NT2/D1 (cell line): ENCODE measurements around the gene PTCD1.
A peak's percentile ranks its signal among the peaks of the same experiment; 100 is the strongest.
"Not testable (repeated sequence)": the region's sequence is repeated elsewhere in the genome, so short reads cannot be mapped to it uniquely, and the experiment has no call there.

Experiments used
- DNase-seq: peaks from one replicate; pipeline ENCODE4 v3.0.0-alpha.2; 2011; ENCODE audit warnings: low read depth, low spot score
- H3K27me3 ChIP-seq: 2 replicates; pipeline ENCODE4 v1.6.0; 2011; ENCODE audit warnings: mild to moderate bottlenecking; ENCODE audit not compliant: insufficient read length, insufficient read depth
- H3K36me3 ChIP-seq: 2 replicates; pipeline ENCODE4 v1.6.1; 2011; ENCODE audit warnings: mild to moderate bottlenecking, low read length, mixed read lengths; ENCODE audit not compliant: insufficient read depth, insufficient read length
- H3K4me1 ChIP-seq: 2 replicates; pipeline ENCODE4 v1.5.1; 2011; ENCODE audit not compliant: insufficient read depth, insufficient read length
- H3K4me3 ChIP-seq: 2 replicates; pipeline ENCODE4 v1.5.1; 2011; ENCODE audit warnings: low read depth; ENCODE audit not compliant: insufficient read length
- H3K9ac ChIP-seq: 2 replicates; pipeline ENCODE4 v1.6.0; 2011; ENCODE audit warnings: low read depth; ENCODE audit not compliant: insufficient read length
- H3K9me3 ChIP-seq: 2 replicates; pipeline ENCODE4 v1.5.1; 2011; ENCODE audit warnings: mild to moderate bottlenecking, low read length; ENCODE audit not compliant: insufficient read depth
- SUZ12 ChIP-seq: IDR thresholded peaks from 2 replicates; pipeline ENCODE4 v1.6.1; 2011; ENCODE audit not compliant: insufficient read length, insufficient read depth; ENCODE audit errors: extremely low read depth
- YY1 ChIP-seq: IDR thresholded peaks from 2 replicates; pipeline ENCODE4 v1.6.1; 2011; ENCODE audit not compliant: insufficient read length, insufficient read depth
- ZNF274 ChIP-seq: IDR thresholded peaks from 2 replicates; pipeline ENCODE4 v1.6.1; 2011; ENCODE audit warnings: mild to moderate bottlenecking, low read depth, low read length

The PTCD1 gene

DNA sequence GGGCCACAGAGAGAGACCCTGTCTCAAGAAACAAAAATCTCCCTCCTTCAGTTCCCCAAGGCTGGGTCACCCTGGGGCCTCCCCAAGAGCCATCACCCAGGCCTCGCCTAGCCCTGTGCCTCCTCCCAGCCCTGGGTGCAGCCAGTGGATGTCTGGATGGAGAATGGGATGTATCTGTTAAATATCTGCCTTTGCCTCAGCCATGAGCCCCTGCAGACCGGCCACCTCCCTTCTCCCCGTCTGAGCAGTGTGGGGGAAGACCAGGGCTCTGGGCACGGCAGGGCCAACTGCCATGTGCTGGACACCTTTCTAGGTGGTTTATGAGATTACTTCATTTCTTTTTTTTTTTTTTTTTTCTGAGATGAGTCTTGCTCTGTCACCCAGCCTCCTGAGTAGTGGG, 54.1 kb downstream of the PTCD1 start:
- Histone ChIP-seq H3K36me3 (peaks cover 69% of the 10 kb centered on the region), H3K4me3 (no peak overlapping the region), H3K4me1 (peaks cover 14% of the 10 kb centered on the region), H3K9me3 (no peaks in the 10 kb centered on the region), H3K9ac (no peak overlapping the region), H3K27me3 (no peaks in the 10 kb centered on the region)
- TF ChIP-seq YY1 = no peak
- no peak for TF ChIP-seq ZNF274
- TF ChIP-seq SUZ12 = no peak
- DNase-seq = no peak

DNA sequence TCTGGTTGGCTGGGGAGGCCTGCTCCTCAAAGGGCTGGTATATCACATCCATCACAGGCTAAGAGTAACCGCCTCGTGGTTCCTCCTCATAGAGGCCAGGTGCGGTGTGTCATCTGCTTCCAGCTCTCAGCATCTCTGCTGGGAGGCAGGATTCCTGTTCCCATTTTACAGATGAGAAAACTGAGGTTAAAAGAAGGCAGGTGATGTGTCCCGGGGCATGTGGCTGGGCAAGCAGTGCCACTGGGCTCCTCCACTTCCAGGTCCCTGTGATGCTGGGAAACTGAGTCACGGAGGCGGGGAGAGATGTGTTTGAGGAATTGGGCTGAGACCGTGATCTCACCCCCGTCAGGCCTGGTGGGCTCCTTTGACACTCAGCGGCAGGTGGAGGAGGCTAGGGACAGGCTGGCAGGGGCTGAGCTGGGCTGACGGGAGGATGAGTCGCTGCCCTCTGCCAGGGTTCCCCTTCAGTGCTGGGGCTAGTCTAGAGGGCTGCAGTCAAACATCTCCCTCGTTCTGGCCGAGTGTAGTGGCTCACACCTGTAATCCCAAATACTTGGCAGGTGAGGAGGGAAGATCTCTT, 54.7 kb downstream of the PTCD1 start:
- TF ChIP-seq SUZ12 (no peak), YY1 (no peak), ZNF274 (no peak)
- Histone ChIP-seq H3K27me3 (no peaks in the 10 kb centered on the region), H3K9ac (no peak overlapping the region), H3K9me3 (no peaks in the 10 kb centered on the region), H3K4me1 (peaks cover 16% of the 10 kb centered on the region), H3K4me3 (no peak overlapping the region), H3K36me3 (peaks cover 66% of the 10 kb centered on the region)
- no peak for DNase-seq

GRCh38 chr7:99383203-99383602, 55.4 kb downstream of the PTCD1 start:
- Histone ChIP-seq H3K36me3 (peaks cover 62% of the 10 kb centered on the region), H3K27me3 (no peaks in the 10 kb centered on the region), H3K9me3 (no peaks in the 10 kb centered on the region), H3K4me3 (no peak overlapping the region), H3K9ac (no peak overlapping the region), H3K4me1 (peaks cover 16% of the 10 kb centered on the region)
- TF ChIP-seq YY1 (no peak), SUZ12 (no peak), ZNF274 (no peak)
- DNase-seq = no peak

DNA sequence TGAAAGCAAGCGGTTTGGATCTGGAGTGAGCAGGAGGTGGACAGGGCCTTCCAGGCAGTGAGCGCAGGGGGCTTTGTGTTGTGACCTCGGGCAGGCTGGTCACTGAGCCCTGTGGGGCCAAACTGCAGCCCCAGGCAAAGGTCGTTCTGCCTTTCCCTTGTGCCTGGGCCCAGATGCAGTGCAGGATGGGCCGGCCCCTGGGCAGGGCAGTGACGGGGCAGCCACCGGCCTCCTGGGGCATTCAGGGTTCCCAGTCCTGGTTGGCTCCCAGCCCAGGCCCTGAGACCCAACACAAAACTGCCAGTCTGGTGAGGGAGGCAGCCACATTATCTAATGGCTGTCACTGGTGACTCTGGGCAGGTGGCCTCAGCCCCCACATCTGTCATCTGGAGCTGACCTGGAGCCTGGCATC, 56.9 kb downstream of the PTCD1 start:
- Histone ChIP-seq H3K9ac (no peak overlapping the region), H3K9me3 (no peaks in the 10 kb centered on the region), H3K4me1 (peaks cover 16% of the 10 kb centered on the region), H3K27me3 (no peaks in the 10 kb centered on the region), H3K4me3 (no peak overlapping the region), H3K36me3 (peaks cover 65% of the 10 kb centered on the region)
- DNase-seq = no peak
- TF ChIP-seq YY1 = no peak
- no peak for TF ChIP-seq SUZ12
- TF ChIP-seq ZNF274 = no peak

DNA sequence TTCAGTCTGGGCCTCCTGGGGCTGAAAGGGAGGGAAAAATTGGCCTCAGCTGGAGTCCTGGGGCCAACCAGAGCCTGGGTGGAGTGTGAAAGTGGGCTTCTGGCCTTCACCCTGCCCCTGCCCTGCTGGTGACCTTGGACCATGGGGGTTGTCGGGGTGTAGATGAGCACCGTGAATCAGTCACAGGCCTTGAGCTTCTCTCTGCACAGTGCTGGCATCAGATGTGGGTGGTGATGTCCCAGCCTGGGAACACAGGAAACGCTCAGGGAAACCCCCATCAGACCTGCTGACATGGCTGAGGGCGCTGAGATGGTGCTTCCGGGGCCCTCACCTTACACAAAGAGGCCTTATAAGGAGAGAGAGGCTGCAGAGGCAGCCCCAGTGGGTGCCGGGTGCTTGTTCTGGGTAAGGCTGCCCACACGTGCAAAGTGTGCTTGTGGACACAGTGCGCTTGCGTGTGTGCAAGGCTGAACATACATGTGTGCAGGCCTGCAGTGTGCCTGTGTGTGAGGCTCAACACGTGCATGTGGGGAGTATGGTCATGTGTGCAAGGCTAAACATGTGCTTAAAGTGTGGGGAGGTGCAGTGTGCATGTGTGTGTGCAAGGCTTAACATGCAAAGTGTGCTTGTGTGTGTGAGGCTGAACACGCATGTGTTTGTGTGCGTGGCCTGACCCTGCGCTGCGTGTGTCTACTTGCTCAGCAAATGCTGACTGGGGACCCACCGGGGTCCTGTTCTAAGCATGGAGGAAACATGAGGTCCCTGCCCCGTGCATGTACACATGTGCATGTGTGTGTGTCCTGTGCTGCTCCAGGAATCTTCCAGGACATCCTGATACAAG, 57.6 kb downstream of the PTCD1 start:
- DNase-seq = no peak
- H3K4me3 ChIP-seq = no peak overlapping the region
- H3K4me1 ChIP-seq = peaks cover 16% of the 10 kb centered on the region
- no peaks in the 10 kb centered on the region for H3K27me3 ChIP-seq
- TF ChIP-seq YY1 (no peak), SUZ12 (no peak), ZNF274 (no peak)
- H3K36me3 ChIP-seq = peaks cover 62% of the 10 kb centered on the region
- peak overlapping the region; percentile 21 for H3K9ac ChIP-seq
- H3K9me3 ChIP-seq = no peaks in the 10 kb centered on the region

DNA sequence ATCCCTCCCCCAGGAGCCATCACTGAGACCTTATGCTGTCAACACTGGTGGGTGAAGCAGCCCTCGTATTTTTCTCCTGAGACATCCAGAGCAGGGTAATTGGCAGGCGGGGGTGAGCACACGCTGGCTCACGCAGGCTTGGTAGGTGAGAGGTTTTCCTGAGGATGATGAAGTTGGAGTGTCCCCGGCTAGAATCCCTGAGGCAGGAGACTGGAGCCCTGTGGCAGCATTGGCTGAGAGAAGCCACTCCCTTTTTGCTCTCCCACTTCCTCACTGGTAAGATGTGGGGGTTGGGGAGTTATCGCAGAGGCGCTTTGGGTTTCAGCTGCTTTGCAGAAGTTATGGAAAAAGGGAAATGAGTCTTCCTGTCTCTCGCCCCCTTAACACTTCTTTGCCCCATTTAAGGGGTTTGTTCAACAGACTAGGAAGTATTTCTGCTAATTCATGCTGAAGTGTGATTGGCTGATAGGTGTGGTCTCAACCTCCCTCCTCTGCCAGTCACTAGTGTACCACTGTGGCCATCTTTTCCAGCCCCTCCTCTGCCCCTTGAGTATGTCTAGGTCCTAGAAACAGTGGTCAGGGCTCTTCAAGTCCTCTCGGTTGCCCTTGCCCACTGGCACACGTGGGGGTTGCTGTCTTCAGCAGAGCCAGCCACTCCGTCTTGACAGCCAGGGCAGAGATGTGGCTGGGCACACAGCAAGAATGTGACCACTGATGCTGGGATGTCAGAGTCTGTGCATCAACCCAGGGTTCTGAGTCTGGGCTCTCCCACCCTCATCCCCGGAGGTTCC, 58.4 kb downstream of the PTCD1 start:
- H3K27me3 ChIP-seq = no peaks in the 10 kb centered on the region
- peak overlapping the region; percentile 21 for H3K9ac ChIP-seq
- H3K9me3 ChIP-seq = no peaks in the 10 kb centered on the region
- H3K4me1 ChIP-seq = peaks cover 16% of the 10 kb centered on the region
- no peak for DNase-seq
- peaks cover 58% of the 10 kb centered on the region for H3K36me3 ChIP-seq
- no peak overlapping the region for H3K4me3 ChIP-seq
- TF ChIP-seq ZNF274 (no peak), SUZ12 (no peak), YY1 (no peak)

GRCh38 chr7:99379693-99380031, 58.9 kb downstream of the PTCD1 start:
- H3K9me3 ChIP-seq, DNase-seq, H3K9ac ChIP-seq, H3K27me3 ChIP-seq, H3K4me3 ChIP-seq: not testable (repeated sequence)
- Histone ChIP-seq H3K4me1 (peaks cover 16% of the 10 kb centered on the region), H3K36me3 (peaks cover 58% of the 10 kb centered on the region)
